Esophagus (tissue), 2 donors: ENCODE data around the gene SUGP1. TPM values are rescaled to one million over a fixed set of nuclear protein-coding genes. Genes with fewer than 3 reads are reported as not detected.

ENCODE experiments used
- H3K27ac ChIP-seq, 2 donors: one replicate each; pipeline ENCODE4 v1.5.1; 2013; ENCODE audit warnings: low read depth in 2 of 2, mild to moderate bottlenecking in 2 of 2, inconsistent platforms in 1 of 2, low read length in 1 of 2, moderate library complexity in 1 of 2
- H3K27me3 ChIP-seq, 2 donors: one replicate each; pipeline ENCODE4 v1.6.1; 2013; ENCODE audit warnings: low read length in 2 of 2, control low read depth in 1 of 2, mild to moderate bottlenecking in 1 of 2; ENCODE audit not compliant: insufficient read depth in 2 of 2, control insufficient read depth in 1 of 2
- H3K36me3 ChIP-seq, 2 donors: one replicate each; pipeline ENCODE4 v1.6.1; 2013; ENCODE audit warnings: low read length in 1 of 2; ENCODE audit not compliant: control insufficient read depth in 2 of 2, insufficient read depth in 2 of 2
- H3K4me1 ChIP-seq, 2 donors: one replicate each; pipeline ENCODE4 v1.6.1; 2013; ENCODE audit warnings: low read length in 1 of 2; ENCODE audit not compliant: control insufficient read depth in 2 of 2, insufficient read depth in 2 of 2
- H3K4me3 ChIP-seq, 2 donors: one replicate each; pipeline ENCODE4 v1.5.1; 2013; ENCODE audit warnings: low read length in 2 of 2, mild to moderate bottlenecking in 2 of 2, low read depth in 1 of 2, moderate library complexity in 1 of 2
- H3K9me3 ChIP-seq, 2 donors: one replicate each; pipeline ENCODE4 v1.6.1; 2013; ENCODE audit warnings: mild to moderate bottlenecking in 2 of 2, low read depth in 1 of 2, low read length in 1 of 2, moderate library complexity in 1 of 2; ENCODE audit not compliant: control insufficient read depth in 2 of 2, insufficient read depth in 1 of 2
- WGBS, 2 donors: extraction: QIAGEN DNeasy Blood & Tissue Kit; methylation state at CpG; one replicate each; pipeline ENCODE4 v1.1.7; 2013; 5-methylcytosine and 5-hydroxymethylcytosine counted together
- polyA plus RNA-seq, 2 donors: library from polyadenylated mRNA; stranded (reverse); fragments of 200-250 nt; gene quantifications; one replicate each; pipeline ENCODE4 v1.2.3, GENCODE V29; 2013
- donor health status: healthy with polysubstance abuse.
- donor health status: Bipolar disorder and iron deficiency.

SUGP1 gene
- polyA plus RNA-seq, 2 donors: 27.8 to 42.6 TPM

- H3K27me3 ChIP-seq: no peaks in the 10 kb centered on the region
- peaks cover 15 to 23% of the 10 kb centered on the region in 2 donors for H3K36me3 ChIP-seq
- no peaks in the 10 kb centered on the region for H3K4me1 ChIP-seq
- no peaks in the 10 kb centered on the region for H3K9me3 ChIP-seq
- no peak overlapping the region for H3K4me3 ChIP-seq
- WGBS, 2 donors: 94 to 97% methylated on average over 10 of the region's 10 CpGs
- H3K27ac ChIP-seq: no peak overlapping the region
Measured at GRCh38 chr19:19285686-19286085, 34.6 kb downstream of the SUGP1 start.

DNA sequence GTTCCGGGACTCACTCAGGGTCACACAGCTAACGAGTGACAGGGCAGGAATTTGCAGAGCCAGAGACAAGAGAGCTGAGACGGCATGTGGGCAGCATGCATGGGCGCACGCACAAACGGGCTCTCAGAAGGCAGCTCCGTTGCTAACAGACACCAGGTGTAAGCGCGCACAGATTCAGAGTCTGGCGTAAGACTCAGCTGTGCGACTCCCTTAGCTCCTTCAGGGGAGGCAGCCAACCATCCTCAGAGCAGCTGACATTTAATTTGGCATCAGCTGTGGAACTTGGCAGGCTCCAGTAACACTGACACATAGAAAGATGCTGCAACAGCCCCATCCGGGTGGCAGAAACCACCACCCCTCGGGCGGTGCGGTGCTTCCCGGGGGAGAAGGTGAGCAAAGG is 39.7 kb downstream of the SUGP1 start:
- H3K27ac ChIP-seq: no peak overlapping the region
- WGBS, 2 donors: 84 to 87% methylated on average over 16 of the region's 16 CpGs

DNA sequence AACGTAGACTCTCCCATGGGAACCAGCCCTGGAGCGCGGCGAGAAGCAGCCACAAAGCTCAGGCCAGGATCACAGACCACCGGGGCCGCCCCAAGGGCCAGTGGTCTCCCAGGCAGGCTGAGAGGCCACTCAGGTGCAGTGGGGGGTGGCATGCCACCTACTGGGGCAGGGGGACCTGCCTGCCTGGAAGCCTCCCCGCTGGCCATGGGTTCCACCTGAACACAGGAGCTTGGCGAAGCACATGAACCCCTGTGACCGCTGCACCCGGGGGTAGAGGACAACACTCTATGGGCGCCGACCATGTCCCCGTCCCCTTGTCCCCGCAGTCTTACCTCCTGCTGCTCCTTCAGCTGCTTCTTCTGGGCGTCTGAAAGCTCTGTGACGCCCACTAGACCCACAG is 40.5 kb downstream of the SUGP1 start:
- H3K9me3 ChIP-seq: no peaks in the 10 kb centered on the region
- peaks cover 38 to 69% of the 10 kb centered on the region in 2 donors for H3K36me3 ChIP-seq
- 96% methylated on average over 16 of the region's 16 CpGs for WGBS, 2 donors
- H3K4me1 ChIP-seq: no peaks in the 10 kb centered on the region
- H3K27me3 ChIP-seq: no peaks in the 10 kb centered on the region
- H3K4me3 ChIP-seq: no peak overlapping the region
- no peak overlapping the region for H3K27ac ChIP-seq

More for the DNA sequence above, 39.7 kb downstream of the SUGP1 start:
- Histone ChIP-seq H3K9me3 (no peaks in the 10 kb centered on the region), H3K27me3 (no peaks in the 10 kb centered on the region), H3K4me1 (no peaks in the 10 kb centered on the region), H3K4me3 (no peak overlapping the region), H3K36me3 (peaks cover 40 to 62% of the 10 kb centered on the region in 2 donors)

DNA sequence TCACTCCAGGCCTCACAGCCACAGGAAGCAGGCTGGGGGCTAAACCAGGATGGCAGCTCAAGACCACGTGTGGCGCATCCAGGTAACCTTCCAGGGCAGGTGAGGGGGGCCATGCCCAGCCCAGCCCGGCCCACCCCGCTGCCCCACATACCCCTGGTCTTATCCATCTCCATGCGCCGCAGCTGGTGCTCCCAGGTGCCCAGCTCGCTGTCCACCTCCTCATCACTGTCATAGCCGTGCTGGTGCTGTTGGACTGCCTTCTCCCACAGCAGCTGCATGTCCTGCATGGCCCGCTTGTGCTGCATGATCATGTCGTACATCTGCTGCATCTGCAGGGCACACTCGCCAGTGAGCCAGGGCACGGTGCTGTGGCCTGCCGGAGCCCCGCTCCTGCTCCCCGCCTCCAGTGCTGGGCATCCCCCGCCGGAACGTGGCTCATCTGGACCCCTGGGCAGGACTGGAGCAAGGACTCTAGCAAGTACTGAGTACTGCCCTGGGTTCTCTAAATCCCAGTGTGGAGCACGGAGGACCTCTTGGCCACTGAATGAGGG is 41.2 kb downstream of the SUGP1 start:
- H3K36me3 ChIP-seq: peaks cover 38 to 69% of the 10 kb centered on the region in 2 donors
- no peak overlapping the region for H3K27ac ChIP-seq
- no peaks in the 10 kb centered on the region for H3K27me3 ChIP-seq
- no peak overlapping the region for H3K4me3 ChIP-seq
- WGBS, 2 donors: 92 to 94% methylated on average over 19 of the region's 19 CpGs
- H3K4me1 ChIP-seq: no peaks in the 10 kb centered on the region
- H3K9me3 ChIP-seq: no peaks in the 10 kb centered on the region

DNA sequence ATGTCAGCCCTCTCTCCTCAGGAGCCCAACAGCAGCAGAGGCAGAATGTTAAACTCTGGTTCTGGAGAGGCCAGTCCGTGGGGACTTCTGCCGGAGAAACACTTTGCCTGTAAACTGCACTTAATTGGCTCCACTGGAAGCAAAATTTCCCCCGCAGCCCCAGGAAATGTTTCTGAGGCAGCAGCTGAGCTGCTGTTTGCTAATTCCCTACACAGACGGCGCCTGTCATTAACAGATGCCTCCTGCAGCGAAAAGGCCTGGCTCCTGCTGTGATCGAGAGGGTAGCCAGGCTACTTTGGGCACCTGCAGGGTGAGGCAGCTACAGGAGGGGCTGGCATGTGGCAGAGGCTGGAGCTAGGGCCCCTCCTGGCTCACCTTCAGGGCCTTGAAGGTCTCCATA is 42.0 kb downstream of the SUGP1 start:
- Histone ChIP-seq H3K9me3 (no peaks in the 10 kb centered on the region), H3K27ac (no peak overlapping the region), H3K4me1 (no peaks in the 10 kb centered on the region), H3K27me3 (no peaks in the 10 kb centered on the region), H3K4me3 (no peak overlapping the region), H3K36me3 (peaks cover 38 to 65% of the 10 kb centered on the region in 2 donors)
- 93 to 94% methylated on average over 7 of the region's 7 CpGs for WGBS, 2 donors

DNA sequence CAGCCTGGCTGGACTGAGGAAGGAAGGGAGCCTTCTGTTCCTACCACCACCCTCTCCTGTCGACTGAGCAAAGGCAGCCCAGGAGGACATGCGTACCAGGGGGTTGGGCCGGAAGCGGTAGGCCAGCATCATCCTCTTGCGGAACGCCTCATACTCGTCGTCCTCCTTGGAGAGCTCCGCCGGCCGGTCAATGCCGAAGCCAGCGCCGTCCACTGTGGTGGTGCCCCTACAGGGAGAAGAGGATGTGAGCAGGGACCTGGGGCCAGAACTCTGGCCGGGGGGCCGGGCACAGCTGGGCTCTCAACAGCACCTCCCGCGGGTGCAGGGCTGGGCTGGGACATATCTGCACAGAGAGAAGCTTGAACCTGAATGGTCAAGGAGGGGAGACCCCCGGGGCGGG is 43.5 kb downstream of the SUGP1 start:
- Histone ChIP-seq H3K27ac (no peak overlapping the region), H3K4me1 (peaks cover 0 to 2% of the 10 kb centered on the region in 2 donors), H3K36me3 (peaks cover 38 to 65% of the 10 kb centered on the region in 2 donors), H3K9me3 (no peaks in the 10 kb centered on the region), H3K4me3 (no peak overlapping the region), H3K27me3 (no peaks in the 10 kb centered on the region)
- WGBS, 2 donors: 92 to 94% methylated on average over 18 to 20 of the region's 20 CpGs

GRCh38 chr19:19276386-19276785 is 43.9 kb downstream of the SUGP1 start:
- H3K9me3 ChIP-seq: no peaks in the 10 kb centered on the region
- peaks cover 0 to 2% of the 10 kb centered on the region in 2 donors for H3K4me1 ChIP-seq
- no peak overlapping the region for H3K27ac ChIP-seq
- WGBS, 2 donors: 85 to 88% methylated on average over 12 of the region's 12 CpGs
- H3K36me3 ChIP-seq: peaks cover 35 to 61% of the 10 kb centered on the region in 2 donors
- no peak overlapping the region for H3K4me3 ChIP-seq
- no peaks in the 10 kb centered on the region for H3K27me3 ChIP-seq

DNA sequence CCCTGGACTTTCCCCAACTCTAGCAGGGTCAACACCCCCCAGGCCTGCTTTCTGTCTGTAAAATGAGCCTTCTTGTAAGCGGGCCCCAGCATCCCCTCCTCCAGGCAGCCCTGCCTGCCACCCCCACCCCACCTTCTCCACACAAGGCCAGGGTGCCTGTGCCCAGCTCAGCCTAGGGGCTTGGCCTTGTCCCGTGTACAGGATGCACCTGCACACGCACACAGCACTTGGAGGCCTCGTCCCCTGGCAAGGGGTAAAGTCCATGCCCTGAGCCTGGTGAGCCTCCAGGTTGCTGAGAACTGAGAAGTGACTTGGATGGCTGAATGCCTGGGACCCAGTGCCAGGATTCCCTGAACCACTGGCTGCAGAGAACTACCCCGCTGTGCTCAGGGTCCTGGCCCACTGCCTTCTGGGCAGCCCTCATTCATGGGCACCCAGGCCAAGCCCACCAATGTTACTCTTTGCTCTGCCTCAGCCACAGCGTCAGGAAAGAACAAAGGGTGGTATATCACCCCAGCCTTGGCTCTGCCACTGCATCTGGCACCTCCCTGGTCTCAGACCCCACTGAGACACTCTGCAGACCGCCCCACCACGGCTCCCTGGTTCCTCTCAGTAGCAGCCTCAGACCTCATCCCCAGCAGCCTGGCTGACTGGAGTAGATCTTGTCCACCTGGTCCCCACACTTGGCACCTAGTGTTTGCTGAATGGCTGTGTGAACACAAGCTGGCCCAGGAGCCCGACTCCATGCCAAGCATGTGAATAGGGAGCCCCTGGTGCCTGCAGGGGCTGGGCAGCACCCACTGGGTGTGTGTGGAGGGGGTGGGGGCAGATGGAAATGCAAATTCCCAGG is 45.4 kb downstream of the SUGP1 start:
- Histone ChIP-seq H3K9me3 (no peaks in the 10 kb centered on the region), H3K36me3 (peaks cover 31 to 48% of the 10 kb centered on the region in 2 donors), H3K4me1 (peaks cover 0 to 2% of the 10 kb centered on the region in 2 donors), H3K4me3 (no peak overlapping the region), H3K27ac (no peak overlapping the region), H3K27me3 (no peaks in the 10 kb centered on the region)
- WGBS, 2 donors: 59 to 65% methylated on average over 9 of the region's 9 CpGs

GRCh38 chr19:19274146-19274545 is 46.2 kb downstream of the SUGP1 start:
- no peaks in the 10 kb centered on the region for H3K9me3 ChIP-seq
- 71 to 74% methylated on average over 8 of the region's 8 CpGs for WGBS, 2 donors
- no peak overlapping the region for H3K27ac ChIP-seq
- peaks cover 0 to 2% of the 10 kb centered on the region in 2 donors for H3K4me1 ChIP-seq
- H3K36me3 ChIP-seq: peaks cover 27 to 40% of the 10 kb centered on the region in 2 donors
- no peaks in the 10 kb centered on the region for H3K27me3 ChIP-seq
- no peak overlapping the region for H3K4me3 ChIP-seq
